HepG2 (cell line): ENCODE results near the gene SEMA5B. TPM values are rescaled to one million over a fixed set of nuclear protein-coding genes. Genes with fewer than 3 reads are reported as not detected.
A peak's percentile ranks its signal among the peaks of the same experiment; 100 is the strongest.

Experiments
- ARID3A ChIP-seq: IDR thresholded peaks from 2 replicates; pipeline ENCODE4 v1.6.1; 2012; ENCODE audit warnings: low read depth, low read length, improper control_type of control experiment
- FOXP1 ChIP-seq, 2 experiments: fragments of 450-650 bp in 1 of 2; IDR thresholded peaks; 2 replicates each; pipeline ENCODE4 v1.6.1; 2017 to 2018; ENCODE audit warnings: antibody characterized with exemption in 1 of 2
- HMG20A ChIP-seq: IDR thresholded peaks from 2 replicates; pipeline ENCODE4 v1.6.1; 2016; ENCODE audit warnings: borderline replicate concordance
- HNRNPUL1 ChIP-seq: fragments of 200-400 bp; formaldehyde crosslinking; IDR thresholded peaks from 2 replicates; pipeline ENCODE4 v1.6.1; 2017; ENCODE audit warnings: low read depth, mild to moderate bottlenecking, low read length, moderate library complexity
- KLF6 ChIP-seq: IDR thresholded peaks from 2 replicates; pipeline ENCODE4 v1.8.0; 2016; ENCODE audit warnings: missing biosample characterization, missing genetic modification reagents
- ONECUT2 ChIP-seq: sonication (generic); formaldehyde crosslinking; IDR thresholded peaks from 2 replicates; pipeline ENCODE4 v1.4.0; 2020; ENCODE audit warnings: missing genetic modification reagents
- PAXIP1 ChIP-seq: sonication (generic); formaldehyde crosslinking; conservative IDR thresholded peaks from 2 replicates; pipeline ENCODE4 v1.4.0; 2020; ENCODE audit warnings: mild to moderate bottlenecking, missing genetic modification reagents, moderate library complexity
- RARG ChIP-seq: sonication (generic); formaldehyde crosslinking; IDR thresholded peaks from 2 replicates; pipeline ENCODE4 v1.4.0; 2020; ENCODE audit warnings: low read depth, mild to moderate bottlenecking, missing genetic modification reagents
- RXRB ChIP-seq: IDR thresholded peaks from 2 replicates; pipeline ENCODE4 v1.6.1; 2016; ENCODE audit warnings: borderline replicate concordance, missing genetic modification reagents, missing compliant biosample characterization
- SSRP1 ChIP-seq: IDR thresholded peaks from 2 replicates; pipeline ENCODE4 v1.6.1; 2016; ENCODE audit warnings: control low read depth
- STAT5B ChIP-seq: sonication (generic); formaldehyde crosslinking; IDR thresholded peaks from 2 replicates; pipeline ENCODE4 v1.4.0; 2020; ENCODE audit warnings: missing genetic modification reagents
- SUZ12 ChIP-seq: fragments of 150-350 bp; IDR thresholded peaks from 2 replicates; pipeline ENCODE4 v1.6.1; 2014; ENCODE audit warnings: low read depth, low read length
- THAP11 ChIP-seq: IDR thresholded peaks from 2 replicates; pipeline ENCODE4 v1.6.1; 2016; ENCODE audit warnings: missing biosample characterization, missing genetic modification reagents
- ZNF441 ChIP-seq: sonication (generic); formaldehyde crosslinking; IDR thresholded peaks from 2 replicates; pipeline ENCODE4 v1.7.0; 2021; ENCODE audit warnings: missing genetic modification reagents, borderline replicate concordance
- ZNF570 ChIP-seq: sonication (generic); formaldehyde crosslinking; IDR thresholded peaks from 2 replicates; pipeline ENCODE4 v1.4.0; 2020; ENCODE audit warnings: mild to moderate bottlenecking, missing genetic modification reagents, borderline replicate concordance
- ZNF7 ChIP-seq: IDR thresholded peaks from 2 replicates; pipeline ENCODE4 v1.6.1; 2016; ENCODE audit warnings: missing biosample characterization, missing genetic modification reagents
- ZNF850 ChIP-seq: sonication (generic); formaldehyde crosslinking; conservative IDR thresholded peaks from 2 replicates; pipeline ENCODE4 v1.9.0; 2021; ENCODE audit warnings: mild to moderate bottlenecking, missing genetic modification reagents
- polyA plus RNA-seq, 8 experiments: library from polyadenylated mRNA; depleted of rRNA in 3 of 8; stranded (reverse) in 7 of 8; unstranded in 1 of 8; fragments of >200 nt; fragmentation: Illumina TruSeq in 4 of 8; extraction: Trizol in 4 of 8; gene quantifications; 2 replicates each; pipeline versions ENCODE4 v1.2.1 to v1.2.3, GENCODE V29; 2011 to 2016; ENCODE audit warnings: low read depth in 4 of 8, missing spikeins in 1 of 8, mixed read lengths in 1 of 8; ENCODE audit not compliant: insufficient read depth in 1 of 8
- total RNA-seq, 5 experiments: library from RNA; depleted of rRNA; stranded (reverse); fragments of >200 nt; fragmentation: Illumina TruSeq; extraction: Trizol; gene quantifications; 2 replicates each; pipeline ENCODE4 v1.2.3, GENCODE V29; 2016; ENCODE audit warnings: low read depth in 1 of 5
- TF ChIP-seq, protein P1 (sequence below), 2 experiments: fragments of 450-650 bp in 1 of 2; sonication (generic) in 1 of 2; formaldehyde crosslinking; IDR thresholded peaks; 2 replicates each; pipeline versions ENCODE4 v1.5.0 to v1.8.0; 2020 to 2022; ENCODE audit warnings: mild to moderate bottlenecking in 1 of 2, missing genetic modification reagents in 1 of 2
- TF ChIP-seq, protein P2 (sequence below): sonication (generic); formaldehyde crosslinking; IDR thresholded peaks from 2 replicates; pipeline ENCODE4 v1.8.1; 2023; ENCODE audit warnings: mild to moderate bottlenecking, inconsistent platforms, moderate library complexity, missing genetic modification reagents, borderline replicate concordance
- TF ChIP-seq, protein P3 (sequence below): sonication (generic); formaldehyde crosslinking; IDR thresholded peaks from 2 replicates; pipeline ENCODE4 v1.9.0; 2022; ENCODE audit warnings: missing genetic modification reagents, mild to moderate bottlenecking, borderline replicate concordance

The SEMA5B gene
- total and polyA plus RNA-seq, 2 of the 13 experiments (the other 11 are each of a cell fraction or from before 2014, with no cell fraction given): not detected

DNA sequence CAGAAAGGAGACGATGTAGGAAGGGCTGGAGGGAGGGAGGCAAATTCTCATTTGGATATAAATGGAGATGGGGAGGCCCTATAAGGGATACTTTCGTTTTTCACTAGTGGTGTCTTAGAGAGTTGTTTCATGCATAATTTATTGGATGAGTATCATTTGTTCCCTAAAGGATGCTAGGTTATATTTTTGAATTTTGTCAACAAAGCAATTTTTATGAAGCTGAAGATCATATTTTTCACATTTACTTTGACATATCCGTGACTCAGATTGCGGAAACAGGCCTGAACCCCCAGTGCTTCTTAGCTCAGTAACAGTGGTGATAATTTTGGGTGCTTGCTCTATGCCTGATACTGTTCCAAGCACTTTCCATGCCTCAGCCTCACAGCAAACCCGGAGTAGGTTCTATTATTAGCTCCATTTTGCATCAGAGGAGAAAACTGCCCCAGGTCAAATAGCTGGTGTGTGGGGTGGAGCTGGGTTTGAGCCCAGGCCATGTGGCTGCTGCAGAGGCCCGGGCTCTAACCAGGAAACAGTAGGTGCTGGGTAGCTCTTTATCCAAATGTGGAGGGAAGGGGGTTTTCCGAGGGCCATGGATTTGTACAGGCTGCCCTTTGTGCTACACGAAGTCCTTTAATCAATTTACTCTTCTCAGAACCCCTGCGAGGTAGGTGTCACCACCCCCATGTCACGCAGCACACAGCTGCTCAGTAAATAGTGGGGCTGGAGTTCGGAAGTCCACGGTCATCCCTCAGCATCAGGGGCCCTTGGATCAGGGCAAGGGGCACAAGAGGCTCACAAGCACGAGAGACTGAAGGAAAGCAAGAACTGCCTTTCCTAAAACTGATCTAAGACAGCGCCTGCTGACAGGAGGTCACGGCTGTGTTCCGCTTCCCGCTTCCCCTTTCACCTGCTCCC, 133.6 kb downstream of the SEMA5B start (continued):
- TF ChIP-seq STAT5B (CRISPR knock-in tag) (no peak), RXRB (CRISPR knock-in tag) (peak; percentile 85), PAXIP1 (CRISPR knock-in tag) (peak; percentile 96), RARG (no peak), SUZ12 (no peak), ONECUT2 (CRISPR knock-in tag) (peak; percentile 45; the same call in 1 of the 2 replicates), HMG20A (CRISPR knock-in tag) (peak; percentile 72; the same call in 1 of the 2 replicates), HNRNPUL1 (no peak), ZNF850 (no peak), ZNF441 (CRISPR knock-in tag) (0 out of 2 replicates have a peak, but pooled peaks have one; percentile 67), KLF6 (CRISPR knock-in tag) (0 out of 2 replicates have a peak, but pooled peaks have one; percentile 19), ZNF7 (no peak), FOXP1 (IDR thresholded peaks at IDR 0.05) (no peak), FOXP1 (CRISPR knock-in tag; IDR thresholded peaks at IDR 0.05) (peak; percentile 59), SSRP1 (CRISPR knock-in tag) (no peak), THAP11 (CRISPR knock-in tag) (peak; percentile 42), ZNF570 (CRISPR knock-in tag) (no peak), ARID3A (no peak)
- TF ChIP-seq, protein P1, sequence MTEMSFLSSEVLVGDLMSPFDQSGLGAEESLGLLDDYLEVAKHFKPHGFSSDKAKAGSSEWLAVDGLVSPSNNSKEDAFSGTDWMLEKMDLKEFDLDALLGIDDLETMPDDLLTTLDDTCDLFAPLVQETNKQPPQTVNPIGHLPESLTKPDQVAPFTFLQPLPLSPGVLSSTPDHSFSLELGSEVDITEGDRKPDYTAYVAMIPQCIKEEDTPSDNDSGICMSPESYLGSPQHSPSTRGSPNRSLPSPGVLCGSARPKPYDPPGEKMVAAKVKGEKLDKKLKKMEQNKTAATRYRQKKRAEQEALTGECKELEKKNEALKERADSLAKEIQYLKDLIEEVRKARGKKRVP (CRISPR knock-in tag; IDR thresholded peaks at IDR 0.05): peak in 1 of 2 experiments; percentile 22; a peak in 1 of 4 replicates
- TF ChIP-seq, protein P2, sequence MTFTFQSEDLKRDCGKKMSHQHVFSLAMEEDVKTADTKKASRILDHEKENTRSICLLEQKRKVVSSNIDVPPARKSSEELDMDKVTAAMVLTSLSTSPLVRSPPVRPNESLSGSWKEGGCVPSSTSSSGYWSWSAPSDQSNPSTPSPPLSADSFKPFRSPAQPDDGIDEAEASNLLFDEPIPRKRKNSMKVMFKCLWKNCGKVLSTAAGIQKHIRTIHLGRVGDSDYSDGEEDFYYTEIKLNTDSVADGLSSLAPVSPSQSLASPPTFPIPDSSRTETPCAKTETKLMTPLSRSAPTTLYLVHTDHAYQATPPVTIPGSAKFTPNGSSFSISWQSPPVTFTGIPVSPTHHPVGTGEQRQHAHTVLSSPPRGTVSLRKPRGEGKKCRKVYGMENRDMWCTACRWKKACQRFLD: no peak
- TF ChIP-seq, protein P3, sequence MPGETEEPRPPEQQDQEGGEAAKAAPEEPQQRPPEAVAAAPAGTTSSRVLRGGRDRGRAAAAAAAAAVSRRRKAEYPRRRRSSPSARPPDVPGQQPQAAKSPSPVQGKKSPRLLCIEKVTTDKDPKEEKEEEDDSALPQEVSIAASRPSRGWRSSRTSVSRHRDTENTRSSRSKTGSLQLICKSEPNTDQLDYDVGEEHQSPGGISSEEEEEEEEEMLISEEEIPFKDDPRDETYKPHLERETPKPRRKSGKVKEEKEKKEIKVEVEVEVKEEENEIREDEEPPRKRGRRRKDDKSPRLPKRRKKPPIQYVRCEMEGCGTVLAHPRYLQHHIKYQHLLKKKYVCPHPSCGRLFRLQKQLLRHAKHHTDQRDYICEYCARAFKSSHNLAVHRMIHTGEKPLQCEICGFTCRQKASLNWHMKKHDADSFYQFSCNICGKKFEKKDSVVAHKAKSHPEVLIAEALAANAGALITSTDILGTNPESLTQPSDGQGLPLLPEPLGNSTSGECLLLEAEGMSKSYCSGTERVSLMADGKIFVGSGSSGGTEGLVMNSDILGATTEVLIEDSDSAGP (CRISPR knock-in tag): 0 out of 2 replicates have a peak, but pooled peaks have one; percentile 19
